ENCODE data around the gene WDR59.

- no peak for TF ChIP-seq POLR2A (IDR thresholded peaks at IDR 0.05; ENCODE audit: low read depth, low read length)
- TF ChIP-seq RCOR1 (IDR thresholded peaks at IDR 0.05; ENCODE audit: insufficient replicate concordance, low read length) = no peak
- TF ChIP-seq MXI1 (IDR thresholded peaks at IDR 0.05; ENCODE audit: borderline replicate concordance, low read depth, low read length) = no peak
- TF ChIP-seq CTCF (conservative IDR thresholded peaks at IDR 0.05; ENCODE audit: low read depth, low read length) = no peak
- TF ChIP-seq SMC3 (IDR thresholded peaks at IDR 0.05; ENCODE audit: low read depth, low read length) = no peak
- TF ChIP-seq RAD21 (IDR thresholded peaks at IDR 0.05; ENCODE audit: low read length) = no peak
- TF ChIP-seq ELK1 (IDR thresholded peaks at IDR 0.05; ENCODE audit: borderline replicate concordance, low read depth, low read length) = no peak
- no peak for TF ChIP-seq BHLHE40 (IDR thresholded peaks at IDR 0.05; ENCODE audit: low read depth, low read length)
- TF ChIP-seq MAFK (IDR thresholded peaks at IDR 0.05; ENCODE audit: low read depth, low read length) = no peak
- TF ChIP-seq CEBPB (IDR thresholded peaks at IDR 0.05; ENCODE audit: low read depth, low read length) = no peak
- TF ChIP-seq USF2 (IDR thresholded peaks at IDR 0.05; ENCODE audit: low read depth, low read length) = no peak
Measured at GRCh38 chr16:74942977-74943918, 41.7 kb downstream of the WDR59 start.

All from IMR-90 (cell line).